ENCODE measurements around the gene CEP112. TPM values are rescaled to one million over a fixed set of nuclear protein-coding genes. Genes with fewer than 3 reads are reported as not detected.
A peak's percentile ranks its signal among the peaks of the same experiment; 100 is the strongest.

CEP112 gene
- total and polyA plus RNA-seq, 2 of the 4 experiments (the other 2 are of a cell fraction): 2.5 to 5.6 TPM

GRCh38 chr17:65794572-65794971, 397.4 kb downstream of the CEP112 start:
- H3K27me3 ChIP-seq (ENCODE audit: control insufficient read depth, insufficient read depth, low read length): no peaks in the 10 kb centered on the region
- no peaks in the 10 kb centered on the region for H3K36me3 ChIP-seq (ENCODE audit: control insufficient read depth, insufficient read depth, low read length)
- CTCF ChIA-PET: interaction anchor here (0.6 kb wide), 1 partner anchor 231 kb away, joined by 4 read pairs; no protein-coding TSS in a partner anchor
- no peak overlapping the region for H3K9ac ChIP-seq (ENCODE audit: low read depth, low read length)
- H4K8ac ChIP-seq (ENCODE audit: low read depth in 2 of 2, low read length in 2 of 2): no peak overlapping the region
- no peak overlapping the region for H2BK20ac ChIP-seq (ENCODE audit: low read depth, low read length)
- H2BK15ac ChIP-seq (ENCODE audit: low read depth, low read length): no peak overlapping the region
- TF ChIP-seq ELK1 (IDR thresholded peaks at IDR 0.05; ENCODE audit: borderline replicate concordance, low read depth, low read length) (no peak), CHD1 (IDR thresholded peaks at IDR 0.05; ENCODE audit: low read depth, low read length) (no peak), SMC3 (IDR thresholded peaks at IDR 0.05; ENCODE audit: low read depth, low read length) (peak; percentile 37), CEBPB (IDR thresholded peaks at IDR 0.05; ENCODE audit: low read depth, low read length) (no peak), FOS (IDR thresholded peaks at IDR 0.05; ENCODE audit: low read depth, low read length) (no peak), NFE2L2 (IDR thresholded peaks at IDR 0.05; ENCODE audit: low read depth, low read length) (no peak), CTCF (conservative IDR thresholded peaks at IDR 0.05; ENCODE audit: low read depth, low read length) (peak; percentile 41; the same call in 1 of the 2 replicates), RAD21 (IDR thresholded peaks at IDR 0.05; ENCODE audit: low read length) (peak; percentile 40)
- H2AK5ac ChIP-seq (ENCODE audit: low read depth, low read length): no peak overlapping the region
- POLR2A ChIA-PET (ENCODE audit: unreplicated experiment): interaction anchor here (0.5 kb wide), 1 partner anchor 48 kb away, joined by 5 read pairs; no protein-coding TSS in a partner anchor
- no peaks in the 10 kb centered on the region for H3K79me1 ChIP-seq (ENCODE audit: low read depth in 1 of 2, low read length in 2 of 2)
- no peaks in the 10 kb centered on the region for H3K9me3 ChIP-seq (ENCODE audit: control insufficient read depth, insufficient read depth, low read length)
- H3K4me2 ChIP-seq (ENCODE audit: low read depth, low read length): no peak overlapping the region
- intact Hi-C loops (cut with micrococcal nuclease) (no loop called here), dilution Hi-C loops (cut with HindIII; ENCODE audit: low sequenced_read_pairs, unreplicated experiment) (no loop called here), in situ Hi-C loops (cut with MboI; ENCODE audit: low sequenced_read_pairs) (no loop called here)
- no peak overlapping the region for H3K4me3 ChIP-seq (ENCODE audit: insufficient read depth, low read depth, low read length)
- no peak overlapping the region for H3K56ac ChIP-seq (ENCODE audit: extremely low read depth, insufficient read depth, low read length)
- BruUV-seq (replicated peaks): no TSS peak
- ATAC-seq (ENCODE audit: low read depth) (no peak), DNase-seq (peak; percentile 13)
- H3K27ac ChIP-seq (ENCODE audit: insufficient read depth, low read length): no peak overlapping the region
- H2BK120ac ChIP-seq (ENCODE audit: low read depth, low read length): no peak overlapping the region
- H3K14ac ChIP-seq (replicated peaks; ENCODE audit: low read depth, low read length): no peak overlapping the region
- no peak overlapping the region for H3K18ac ChIP-seq (ENCODE audit: low read depth, low read length)
- H4K20me1 ChIP-seq (ENCODE audit: insufficient read depth, low read length): no peaks in the 10 kb centered on the region
- H3K4me1 ChIP-seq (ENCODE audit: control insufficient read depth, insufficient read depth, low read length): no peaks in the 10 kb centered on the region
- H3K4ac ChIP-seq (ENCODE audit: low read depth, low read length): no peak overlapping the region
- no peak overlapping the region for H2AFZ ChIP-seq (replicated peaks; ENCODE audit: low read length, poor library complexity)
- no peak overlapping the region for H4K91ac ChIP-seq (ENCODE audit: insufficient read depth, low read depth, low read length)
- no CpG with 5 or more reads among the region's 5 CpGs for WGBS, 2 experiments (ENCODE audit: extremely low coverage in 2 of 2, insufficient read length in 1 of 2)
- no peak overlapping the region for H3K23ac ChIP-seq (ENCODE audit: low read depth, low read length)
- H2BK5ac ChIP-seq (ENCODE audit: low read depth, low read length, poor library complexity, severe bottlenecking): no peak overlapping the region
- peaks cover 3% of the 10 kb centered on the region; the same call in 1 of the 2 replicates for H3K9me1 ChIP-seq (ENCODE audit: insufficient read depth, low read length)
- H4K5ac ChIP-seq (ENCODE audit: low read depth, low read length): no peak overlapping the region
- no peak overlapping the region for H2AK9ac ChIP-seq (replicated peaks; ENCODE audit: low read depth, low read length, poor library complexity)

Measured in IMR-90 (cell line).